Neuron (in vitro differentiated cells): ENCODE results near the gene MIOX.

Source experiments
- H2AFZ ChIP-seq: one replicate; pipeline ENCODE4 v1.6.1; 2013; ENCODE audit warnings: low read depth, mild to moderate bottlenecking, inconsistent platforms, low read length, moderate library complexity
- H3K27me3 ChIP-seq: one replicate; pipeline ENCODE4 v1.6.1; 2013; ENCODE audit warnings: low read length; ENCODE audit not compliant: insufficient read depth
- H3K36me3 ChIP-seq: one replicate; pipeline ENCODE4 v1.6.1; 2013; ENCODE audit warnings: low read length; ENCODE audit not compliant: insufficient read depth
- H3K4me1 ChIP-seq: one replicate; pipeline ENCODE4 v1.6.1; 2013; ENCODE audit warnings: low read length; ENCODE audit not compliant: insufficient read depth
- H3K4me3 ChIP-seq: 2 replicates; pipeline ENCODE4 v1.5.1; 2013; ENCODE audit warnings: mild to moderate bottlenecking, low read length, moderate library complexity
- H3K9me3 ChIP-seq: one replicate; pipeline ENCODE4 v1.6.1; 2013; ENCODE audit warnings: low read length

MIOX gene

GRCh38 chr22:50502628-50503474 lies 16.2 kb downstream of the MIOX start:
- Histone ChIP-seq H3K9me3 (no peaks in the 10 kb centered on the region), H3K36me3 (peaks cover 31% of the 10 kb centered on the region), H3K27me3 (no peaks in the 10 kb centered on the region), H3K4me1 (peaks cover 9% of the 10 kb centered on the region), H2AFZ (no peak overlapping the region), H3K4me3 (no peak overlapping the region)

GRCh38 chr22:50503475-50504145 lies 17.0 kb downstream of the MIOX start:
- H3K4me3 ChIP-seq, result no peak overlapping the region
- no peaks in the 10 kb centered on the region for H3K27me3 ChIP-seq
- peaks cover 11% of the 10 kb centered on the region for H3K4me1 ChIP-seq
- peaks cover 31% of the 10 kb centered on the region for H3K36me3 ChIP-seq
- no peak overlapping the region for H2AFZ ChIP-seq
- no peaks in the 10 kb centered on the region for H3K9me3 ChIP-seq

GRCh38 chr22:50504369-50505211 lies 17.9 kb downstream of the MIOX start:
- no peaks in the 10 kb centered on the region for H3K27me3 ChIP-seq
- peaks cover 21% of the 10 kb centered on the region for H3K4me1 ChIP-seq
- no peak overlapping the region for H2AFZ ChIP-seq
- H3K36me3 ChIP-seq, result peaks cover 31% of the 10 kb centered on the region
- H3K4me3 ChIP-seq, result no peak overlapping the region
- H3K9me3 ChIP-seq, result no peaks in the 10 kb centered on the region

GRCh38 chr22:50505276-50505775 lies 18.7 kb downstream of the MIOX start:
- no peaks in the 10 kb centered on the region for H3K27me3 ChIP-seq
- H2AFZ ChIP-seq, result no peak overlapping the region
- peaks cover 34% of the 10 kb centered on the region for H3K36me3 ChIP-seq
- no peaks in the 10 kb centered on the region for H3K9me3 ChIP-seq
- H3K4me1 ChIP-seq, result peaks cover 21% of the 10 kb centered on the region
- H3K4me3 ChIP-seq, result no peak overlapping the region

GRCh38 chr22:50505776-50506610 lies 19.3 kb downstream of the MIOX start:
- peak overlapping the region; percentile 98 for H3K4me3 ChIP-seq

GRCh38 chr22:50506611-50507420 lies 20.2 kb downstream of the MIOX start:
- peaks cover 36% of the 10 kb centered on the region for H3K36me3 ChIP-seq
- H3K9me3 ChIP-seq, result no peaks in the 10 kb centered on the region
- peak overlapping the region; percentile 6 for H2AFZ ChIP-seq
- peaks cover 21% of the 10 kb centered on the region for H3K4me1 ChIP-seq
- H3K4me3 ChIP-seq, result peak overlapping the region; percentile 98
- H3K27me3 ChIP-seq, result no peaks in the 10 kb centered on the region

More at GRCh38 chr22:50505776-50506610, 19.3 kb downstream of the MIOX start:
- no peaks in the 10 kb centered on the region for H3K27me3 ChIP-seq
- peaks cover 21% of the 10 kb centered on the region for H3K4me1 ChIP-seq
- no peak overlapping the region for H2AFZ ChIP-seq
- no peaks in the 10 kb centered on the region for H3K9me3 ChIP-seq
- H3K36me3 ChIP-seq, result peaks cover 36% of the 10 kb centered on the region

GRCh38 chr22:50507421-50507990 lies 20.8 kb downstream of the MIOX start, which contains the start of gene LMF2:
TSS of gene LMF2 (minus strand) at chr22:50507702. CDS start at chr22:50507675, 27 bp downstream.
- H3K36me3 ChIP-seq, result peaks cover 38% of the 10 kb centered on the region
- peak within 1 kb of the TSS; percentile 6 for H2AFZ ChIP-seq
- H3K27me3 ChIP-seq, result no peaks in the 10 kb centered on the region
- H3K4me1 ChIP-seq, result peaks cover 21% of the 10 kb centered on the region
- no peaks in the 10 kb centered on the region for H3K9me3 ChIP-seq
- peak within 1 kb of the TSS; percentile 98 for H3K4me3 ChIP-seq

GRCh38 chr22:50507991-50508884 lies 21.6 kb downstream of the MIOX start, which contains the start of gene NCAPH2:
TSS of gene NCAPH2 (plus strand) at chr22:50508224. CDS start at chr22:50508338, 114 bp downstream.
- no peaks in the 10 kb centered on the region for H3K9me3 ChIP-seq
- H3K4me1 ChIP-seq, result peaks cover 21% of the 10 kb centered on the region
- peak within 1 kb of the TSS; percentile 98 for H3K4me3 ChIP-seq
- no peaks in the 10 kb centered on the region for H3K27me3 ChIP-seq
- H2AFZ ChIP-seq, result peak within 1 kb of the TSS; percentile 6
- H3K36me3 ChIP-seq, result peaks cover 36% of the 10 kb centered on the region

GRCh38 chr22:50508897-50509296 lies 22.2 kb downstream of the MIOX start:
- Histone ChIP-seq H2AFZ (no peak overlapping the region), H3K27me3 (no peaks in the 10 kb centered on the region), H3K4me1 (peaks cover 21% of the 10 kb centered on the region), H3K36me3 (peaks cover 34% of the 10 kb centered on the region), H3K4me3 (peak overlapping the region; percentile 74), H3K9me3 (no peaks in the 10 kb centered on the region)

- no peaks in the 10 kb centered on the region for H3K9me3 ChIP-seq
- H3K4me3 ChIP-seq, result no peak overlapping the region
- peaks cover 13% of the 10 kb centered on the region for H3K4me1 ChIP-seq
- no peak overlapping the region for H2AFZ ChIP-seq
- H3K27me3 ChIP-seq, result no peaks in the 10 kb centered on the region
- H3K36me3 ChIP-seq, result peaks cover 44% of the 10 kb centered on the region
These were observed 26.5 kb downstream of the MIOX start for GRCh38 chr22:50513175-50513574.
